GM19351 (cell line): ENCODE results near the gene AGTRAP.

Experiments
- ATAC-seq: cut with Tn5 transposase; IDR thresholded peaks from one replicate; pipeline ENCODE4 v1.9.1; 2021; ENCODE audit warnings: mild to moderate bottlenecking, moderate library complexity; ENCODE audit not compliant: unreplicated experiment

AGTRAP gene

DNA sequence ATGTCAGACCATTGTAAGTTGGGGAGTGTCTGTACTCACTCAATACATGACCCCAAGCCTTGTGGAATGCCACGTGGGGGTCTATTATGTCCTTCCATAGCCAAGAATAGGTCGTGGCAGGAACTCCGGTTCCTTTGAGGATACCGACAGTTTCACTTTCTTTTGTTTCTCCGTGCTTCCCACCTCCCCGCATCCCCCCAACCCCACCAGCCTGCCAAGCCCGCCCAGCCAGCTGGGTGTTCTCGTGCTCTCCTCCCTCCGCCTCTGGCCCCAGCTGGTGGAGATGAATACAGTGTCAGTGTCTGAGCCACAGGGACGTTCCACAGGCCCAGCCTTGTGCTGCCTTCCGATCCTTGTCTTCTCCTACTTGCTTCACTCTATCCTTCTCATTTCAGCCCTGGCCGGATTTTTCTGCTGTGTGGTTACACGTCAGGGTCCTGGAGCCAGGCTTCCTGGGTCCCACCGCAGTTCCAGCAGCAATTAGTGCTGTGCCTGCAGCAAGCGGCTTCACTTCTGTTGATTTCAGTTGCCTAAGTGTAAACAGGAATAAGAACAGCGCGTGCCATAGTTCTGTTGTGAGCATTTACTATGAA lies 4.1 kb upstream of the AGTRAP start:
- ATAC-seq = no peak

DNA sequence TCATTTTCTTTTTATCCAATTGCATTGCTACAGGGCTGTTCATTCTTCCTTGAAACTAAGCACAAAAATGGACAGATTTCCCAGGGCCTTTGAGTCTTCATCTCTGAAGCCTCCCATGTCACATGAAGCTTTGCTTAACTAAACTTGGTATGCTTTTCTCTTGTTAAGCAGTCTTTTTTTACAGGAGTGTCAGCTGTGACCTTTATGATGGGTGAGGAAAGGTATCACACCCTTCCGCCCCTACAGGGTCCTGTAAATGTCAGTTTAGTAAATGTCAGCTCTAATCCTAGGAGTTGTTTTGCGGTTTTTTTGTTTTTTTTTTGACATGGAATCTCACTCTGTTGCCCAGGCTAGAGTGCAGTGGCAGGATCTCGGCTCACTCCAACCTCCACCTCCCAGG lies 2.6 kb upstream of the AGTRAP start:
- no peak for ATAC-seq

DNA sequence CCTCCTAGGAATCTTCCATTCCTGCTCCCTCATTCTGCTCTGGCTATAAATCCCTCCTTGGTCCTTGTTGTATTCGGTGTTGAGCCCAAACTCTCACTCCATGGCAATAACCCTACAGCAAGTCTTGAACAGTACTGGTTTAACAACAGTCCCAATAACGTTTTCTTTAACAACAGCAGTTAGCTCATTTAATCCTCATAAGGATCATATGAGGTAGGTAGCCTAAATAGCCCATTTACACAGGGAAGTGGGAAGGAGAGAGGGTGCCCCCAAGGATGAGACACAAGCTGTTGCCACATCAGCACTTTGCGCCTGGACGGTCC lies 444 bp upstream of the AGTRAP start:
- ATAC-seq = peak; percentile 14

DNA sequence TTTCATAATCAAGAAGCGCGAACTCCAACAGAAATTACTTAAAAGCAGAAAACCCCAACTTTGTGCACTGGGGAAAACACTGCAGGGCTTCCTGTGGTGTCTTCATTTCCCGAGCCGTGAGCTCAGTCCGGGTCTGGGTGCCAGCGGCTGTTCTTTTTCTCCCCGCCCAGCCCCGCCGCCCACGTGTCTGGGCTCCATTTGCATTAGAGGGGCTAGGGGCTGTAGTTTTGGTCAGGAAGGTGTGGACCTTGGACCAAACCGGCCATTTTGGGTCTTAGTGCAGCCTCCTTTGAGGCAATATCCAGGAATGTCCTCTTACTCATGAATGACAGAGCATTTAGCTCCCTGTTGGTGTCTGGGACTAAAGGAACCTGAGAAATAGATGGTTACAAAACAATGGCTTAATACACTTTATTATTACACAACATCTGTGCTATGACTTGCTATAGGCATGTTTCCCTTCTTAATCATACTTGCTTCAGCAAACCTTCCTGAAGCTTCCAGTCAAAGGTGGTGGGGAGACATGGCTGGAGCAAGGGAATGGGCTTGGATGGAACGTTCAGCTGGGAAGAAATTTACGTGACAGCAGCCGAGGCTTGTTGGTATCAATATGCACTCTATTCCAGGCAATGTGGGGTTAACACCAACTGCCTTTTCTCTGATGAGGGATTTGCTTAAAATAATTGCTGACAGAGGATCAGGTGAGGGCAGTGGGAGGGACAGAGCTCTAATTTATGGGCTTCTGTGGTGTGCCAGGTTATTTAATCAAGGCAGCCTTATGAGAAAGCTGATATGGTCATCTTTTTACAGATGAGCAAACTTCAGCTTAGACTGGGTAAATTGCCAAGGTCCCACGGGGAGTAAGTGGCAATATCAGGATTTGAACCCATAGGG lies 1.1 kb downstream of the AGTRAP start:
- no peak for ATAC-seq

DNA sequence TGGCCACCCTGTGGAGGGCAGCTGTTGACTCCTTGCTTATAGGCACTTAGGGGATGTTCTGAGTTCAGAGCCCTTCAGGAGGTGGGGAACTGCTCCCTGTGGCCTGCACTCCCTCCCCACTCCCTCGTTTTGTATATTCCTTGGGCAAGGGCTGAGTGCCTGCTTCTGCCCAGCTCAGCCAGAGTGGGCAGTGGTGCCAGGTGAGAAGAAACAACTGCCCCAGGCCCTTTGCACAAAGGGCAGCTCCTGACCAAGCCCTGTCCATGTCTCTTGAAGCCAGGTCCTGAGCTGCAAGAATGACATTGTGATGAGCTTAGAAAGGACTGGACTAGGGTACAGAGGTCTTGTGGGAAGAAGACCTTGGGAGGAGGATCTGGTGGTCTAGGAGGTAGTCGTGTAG lies 2.2 kb downstream of the AGTRAP start:
- no peak for ATAC-seq

DNA sequence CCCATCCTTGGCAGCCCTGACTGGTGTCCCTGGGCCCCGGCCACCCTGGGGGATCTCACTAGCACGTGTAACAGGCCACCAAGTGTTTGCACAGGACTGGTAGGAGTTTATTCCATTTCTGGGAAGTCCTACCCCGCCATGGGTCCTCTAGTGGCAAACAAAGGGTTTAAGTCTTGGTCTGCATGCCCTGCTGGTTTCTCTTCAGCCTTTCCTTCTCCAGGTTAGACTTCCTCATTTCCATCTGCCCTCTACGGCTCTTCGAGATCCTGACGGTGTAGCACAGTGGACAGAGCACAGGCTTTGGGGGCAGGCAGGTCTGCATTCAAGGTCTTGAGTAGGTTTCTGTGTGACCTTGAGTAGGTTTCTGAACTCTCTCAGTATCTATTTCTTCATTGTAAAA lies 2.8 kb downstream of the AGTRAP start:
- ATAC-seq = no peak

DNA sequence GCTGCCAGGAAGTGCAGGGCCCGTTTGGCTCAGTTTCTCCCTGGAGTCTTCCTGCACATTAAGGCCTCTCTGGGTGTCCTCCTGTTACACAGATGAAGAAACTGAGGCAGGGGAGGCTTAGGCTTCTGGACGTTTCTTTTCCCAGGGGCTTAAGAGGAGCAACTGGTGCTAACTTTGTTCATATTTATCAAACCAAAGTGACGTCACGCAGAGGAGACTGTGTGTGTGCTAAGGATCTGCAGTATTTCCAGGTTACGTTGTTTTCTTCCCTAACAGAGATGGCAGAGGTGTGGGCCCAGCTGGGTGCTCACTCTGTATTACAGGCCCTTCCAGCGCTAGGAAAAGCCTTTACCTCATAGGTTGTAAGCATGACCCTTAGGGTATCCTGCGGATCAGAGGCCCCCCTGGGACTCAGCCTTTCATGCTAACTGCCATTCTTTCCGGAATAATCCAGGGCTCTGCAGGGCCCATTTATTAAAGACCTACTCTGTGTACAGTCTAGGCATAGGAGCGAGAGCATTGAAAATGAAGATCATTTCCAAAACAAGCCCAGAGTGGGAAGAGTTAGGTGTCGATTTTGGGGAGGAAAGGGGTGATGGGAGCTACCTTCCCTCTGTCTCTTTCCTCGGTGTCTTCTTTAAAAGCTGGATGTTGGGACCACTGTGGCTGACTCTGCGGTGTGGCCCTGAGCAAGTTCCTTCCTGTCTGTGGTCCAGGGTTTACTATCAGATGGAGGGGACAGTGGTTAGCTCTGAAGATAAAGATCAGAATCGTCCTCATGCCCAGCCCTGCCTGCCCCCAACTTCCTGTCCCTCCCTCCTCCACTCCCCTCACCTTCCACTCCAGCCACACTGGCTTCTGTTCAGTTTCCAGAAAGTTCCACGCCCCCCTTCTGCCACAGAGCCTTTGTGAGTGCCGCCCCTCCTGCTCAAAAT lies 4.6 kb downstream of the AGTRAP start:
- no peak for ATAC-seq

DNA sequence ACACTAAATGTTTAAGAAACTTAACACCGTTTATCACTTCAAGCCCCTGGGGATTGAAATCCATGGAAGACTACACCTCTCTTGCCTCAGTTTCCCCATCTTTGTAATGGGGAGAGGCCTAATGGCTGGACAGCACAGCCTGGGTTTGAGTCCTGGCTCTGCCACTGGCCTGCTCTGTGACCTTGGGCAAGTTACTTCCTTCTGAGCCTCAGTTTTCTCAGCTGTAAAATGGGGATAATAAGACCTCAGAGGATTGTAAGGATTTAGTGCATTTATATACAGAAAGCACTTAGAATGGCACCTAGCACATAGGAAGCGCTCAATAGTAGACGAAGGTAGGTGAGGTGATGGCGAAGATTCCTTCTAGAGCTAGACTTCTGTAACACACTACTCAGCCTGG lies 5.5 kb downstream of the AGTRAP start:
- no peak for ATAC-seq

DNA sequence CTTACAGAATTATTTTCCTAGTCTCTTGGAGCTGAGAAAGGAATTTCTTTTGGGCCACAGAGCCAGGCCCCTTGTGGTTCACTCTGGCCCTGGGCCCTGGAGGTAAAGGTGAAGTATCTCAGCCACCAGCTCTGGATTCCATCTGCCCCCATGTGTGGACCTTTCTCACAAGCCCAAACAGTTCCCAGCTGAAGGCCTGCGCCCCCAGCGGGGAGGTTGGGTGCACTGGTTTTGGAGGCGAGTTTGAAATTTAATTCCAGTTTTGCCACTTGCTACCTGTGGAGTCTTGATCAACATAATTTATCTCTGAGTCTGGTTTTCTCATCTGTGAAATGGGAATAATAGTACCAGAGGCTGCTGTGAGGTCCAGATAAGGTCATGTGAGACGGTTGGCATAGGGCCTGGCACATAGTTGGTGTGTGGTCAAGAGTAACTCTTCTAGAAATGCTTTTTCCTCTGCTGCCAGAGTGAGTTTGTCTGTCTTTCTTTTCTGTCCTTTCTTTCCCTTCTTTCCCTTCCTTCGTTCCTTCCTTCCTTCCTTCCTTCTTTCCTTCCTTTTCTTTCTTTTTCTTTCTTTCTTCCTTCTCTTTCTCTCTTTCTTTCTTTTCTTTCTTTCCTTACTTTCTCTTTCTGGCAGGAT lies 6.1 kb downstream of the AGTRAP start:
- ATAC-seq = no peak

DNA sequence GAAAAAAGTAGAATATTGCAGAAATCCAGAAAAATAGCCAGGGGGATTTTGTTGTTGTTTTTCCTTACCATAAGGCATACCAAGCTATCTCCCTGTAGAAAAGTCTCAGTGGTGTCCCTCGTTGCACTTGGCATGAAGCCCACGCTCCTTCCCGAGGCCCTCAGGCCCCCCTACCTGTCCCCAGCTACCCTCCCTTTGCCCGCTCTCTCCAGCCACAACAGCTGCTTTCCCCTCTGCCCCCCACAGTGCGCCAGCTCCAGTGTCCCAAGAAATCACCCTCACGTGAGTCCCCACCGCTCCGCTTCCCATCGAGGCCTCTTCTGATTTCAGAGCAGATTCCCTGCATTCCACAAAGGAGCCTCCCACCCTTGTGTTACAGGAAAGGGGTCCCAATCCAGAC lies 8.4 kb downstream of the AGTRAP start:
- ATAC-seq = no peak

DNA sequence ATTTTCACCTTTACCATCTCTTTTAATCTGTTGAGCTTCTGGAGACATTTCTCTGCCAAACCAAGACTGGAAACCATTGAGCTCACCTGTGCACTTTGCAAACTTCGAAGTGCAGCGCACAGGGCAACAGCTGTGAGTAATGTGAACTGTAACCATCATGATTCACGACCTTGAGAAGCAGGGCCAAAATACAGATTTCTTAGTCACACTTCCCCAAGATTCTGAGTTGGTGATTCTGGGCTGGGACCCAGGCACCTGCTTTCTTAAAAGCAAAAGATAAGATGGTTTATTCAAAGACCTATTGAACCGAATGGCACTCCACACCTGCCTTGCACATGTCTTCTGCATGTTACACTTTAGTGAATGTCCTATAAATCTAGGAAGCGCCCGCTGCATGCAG lies 10.2 kb downstream of the AGTRAP start:
- no peak for ATAC-seq

DNA sequence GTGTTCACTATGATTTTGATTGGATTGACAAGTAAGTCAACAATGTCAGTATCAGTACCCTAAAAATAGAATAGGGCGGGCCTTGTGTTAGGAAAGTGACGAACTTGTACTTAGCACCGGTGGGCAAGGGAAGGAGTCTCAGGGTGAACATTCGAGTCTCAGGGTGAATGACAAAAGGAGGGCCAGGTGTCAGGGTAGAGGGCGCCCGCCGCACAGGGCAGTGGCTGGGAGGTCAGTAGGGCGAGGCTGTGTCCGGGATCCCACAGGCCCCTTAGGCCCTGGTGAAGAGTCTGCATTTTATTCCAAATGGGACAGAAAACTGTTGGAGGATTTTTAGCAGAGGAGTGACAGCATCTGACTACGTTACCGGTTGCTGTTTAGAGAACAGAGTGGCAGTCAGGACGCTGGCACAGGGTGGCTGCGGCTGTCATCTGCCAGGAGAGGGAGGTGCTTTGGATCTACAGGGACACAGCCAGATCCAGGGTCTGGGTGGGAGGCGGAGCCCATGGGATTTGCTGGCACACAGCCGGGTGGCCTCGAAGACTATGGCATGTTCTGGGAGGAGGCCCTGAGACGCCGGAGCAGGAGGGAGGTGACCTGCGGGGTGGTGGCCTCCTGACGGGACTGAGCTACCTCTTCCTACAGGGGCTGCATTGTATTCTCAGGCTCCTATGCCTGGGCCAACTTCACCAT lies 11.0 kb downstream of the AGTRAP start:
- ATAC-seq = no peak

DNA sequence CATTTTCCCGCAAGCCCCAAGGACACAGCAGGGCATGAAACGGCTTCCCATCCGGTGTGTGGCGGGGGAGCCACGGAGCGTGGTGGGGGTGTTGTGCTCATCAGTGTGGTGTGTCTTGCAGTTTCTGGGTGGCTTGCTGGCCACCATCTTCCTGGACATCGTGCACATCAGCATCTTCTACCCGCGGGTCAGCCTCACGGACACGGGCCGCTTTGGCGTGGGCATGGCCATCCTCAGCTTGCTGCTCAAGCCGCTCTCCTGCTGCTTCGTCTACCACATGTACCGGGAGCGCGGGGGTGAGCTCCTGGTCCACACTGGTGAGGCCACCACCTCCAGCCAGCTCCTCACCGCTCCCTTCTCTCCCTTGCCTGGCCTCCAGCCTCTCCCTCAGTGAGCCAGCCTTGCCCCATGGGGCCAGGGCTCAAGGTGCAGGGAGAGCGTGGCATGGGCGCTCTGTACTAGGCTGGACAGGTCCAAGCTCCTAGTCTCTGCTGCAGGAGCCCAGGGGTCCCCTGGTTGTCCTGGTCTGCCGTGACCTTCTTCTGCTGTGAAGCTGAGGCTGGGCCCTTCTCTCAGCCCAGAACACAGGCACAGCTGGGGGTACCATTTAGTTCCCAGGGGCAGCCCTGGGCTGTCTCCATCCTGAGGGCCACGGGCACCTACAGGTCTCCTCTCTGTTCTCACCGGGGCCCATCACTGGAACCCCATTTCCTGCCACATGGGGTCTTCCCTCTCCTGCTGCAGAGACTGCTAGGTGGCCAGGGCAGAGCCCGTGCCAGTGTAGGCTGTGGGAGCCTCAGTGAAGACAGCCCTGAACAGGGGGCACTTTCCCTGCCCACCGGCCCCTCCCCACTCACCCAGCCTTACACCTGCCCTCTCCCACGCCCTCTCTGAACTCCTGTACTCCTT lies 12.6 kb downstream of the AGTRAP start:
- no peak for ATAC-seq

DNA sequence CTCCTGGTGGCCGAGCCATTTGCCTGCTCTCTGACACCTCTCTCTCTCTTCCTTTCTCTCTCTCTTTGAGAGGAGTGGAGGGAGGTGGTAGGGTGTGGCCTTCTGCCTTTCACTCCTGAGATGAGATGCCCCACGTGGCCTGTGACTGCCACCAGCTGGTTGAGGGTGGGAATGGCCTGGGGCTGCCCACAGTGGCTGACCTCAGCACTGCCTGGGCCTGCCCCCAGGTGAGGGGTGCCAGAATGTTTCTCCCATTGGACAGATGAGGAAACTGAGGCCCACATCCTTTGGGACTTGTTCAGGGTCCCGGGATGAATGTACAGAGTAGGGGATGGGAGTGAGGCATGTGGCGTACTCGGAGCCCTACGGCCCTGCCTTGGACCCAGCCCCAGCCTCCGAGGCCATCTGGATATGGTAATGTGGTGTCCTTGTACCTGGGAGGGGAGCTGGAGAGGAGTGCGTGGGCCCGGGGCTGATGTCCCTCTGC lies 13.3 kb downstream of the AGTRAP start:
- no peak for ATAC-seq

DNA sequence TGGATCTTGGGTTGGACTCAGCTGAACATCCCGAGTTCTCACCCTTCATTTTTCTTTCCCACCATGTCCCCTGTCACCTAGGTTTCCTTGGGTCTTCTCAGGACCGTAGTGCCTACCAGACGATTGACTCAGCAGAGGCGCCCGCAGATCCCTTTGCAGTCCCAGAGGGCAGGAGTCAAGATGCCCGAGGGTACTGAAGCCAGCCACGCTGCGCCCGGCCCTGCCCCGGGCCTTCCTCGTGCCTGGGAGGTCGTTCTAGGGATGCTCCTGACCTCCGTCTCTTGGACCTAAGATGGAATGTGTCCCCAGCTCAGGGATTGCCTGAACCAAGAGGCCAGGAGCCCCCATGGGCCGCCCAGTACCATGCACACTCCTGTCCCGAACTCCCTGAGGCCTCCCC lies 14.1 kb downstream of the AGTRAP start:
- no peak for ATAC-seq

DNA sequence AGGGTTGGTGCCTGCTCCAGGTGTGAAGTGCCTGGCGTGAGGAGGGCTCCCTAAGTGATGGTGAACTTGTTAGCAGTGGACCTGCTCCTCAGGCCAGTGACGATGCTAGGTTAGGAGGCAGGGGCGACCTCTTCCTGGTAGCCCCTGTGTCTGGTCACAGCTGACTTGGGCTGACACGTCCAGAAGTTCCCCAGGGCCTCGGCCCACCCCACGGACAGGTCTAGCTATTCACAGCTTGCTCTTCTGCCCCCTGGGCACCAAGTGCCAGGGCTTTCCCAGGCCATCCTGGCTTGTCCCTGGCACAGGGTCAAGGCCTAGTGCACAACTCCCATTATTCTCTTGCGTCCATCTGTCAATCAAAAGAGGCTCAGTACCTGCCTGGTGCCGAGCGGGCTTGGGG lies 15.2 kb downstream of the AGTRAP start:
- no peak for ATAC-seq

DNA sequence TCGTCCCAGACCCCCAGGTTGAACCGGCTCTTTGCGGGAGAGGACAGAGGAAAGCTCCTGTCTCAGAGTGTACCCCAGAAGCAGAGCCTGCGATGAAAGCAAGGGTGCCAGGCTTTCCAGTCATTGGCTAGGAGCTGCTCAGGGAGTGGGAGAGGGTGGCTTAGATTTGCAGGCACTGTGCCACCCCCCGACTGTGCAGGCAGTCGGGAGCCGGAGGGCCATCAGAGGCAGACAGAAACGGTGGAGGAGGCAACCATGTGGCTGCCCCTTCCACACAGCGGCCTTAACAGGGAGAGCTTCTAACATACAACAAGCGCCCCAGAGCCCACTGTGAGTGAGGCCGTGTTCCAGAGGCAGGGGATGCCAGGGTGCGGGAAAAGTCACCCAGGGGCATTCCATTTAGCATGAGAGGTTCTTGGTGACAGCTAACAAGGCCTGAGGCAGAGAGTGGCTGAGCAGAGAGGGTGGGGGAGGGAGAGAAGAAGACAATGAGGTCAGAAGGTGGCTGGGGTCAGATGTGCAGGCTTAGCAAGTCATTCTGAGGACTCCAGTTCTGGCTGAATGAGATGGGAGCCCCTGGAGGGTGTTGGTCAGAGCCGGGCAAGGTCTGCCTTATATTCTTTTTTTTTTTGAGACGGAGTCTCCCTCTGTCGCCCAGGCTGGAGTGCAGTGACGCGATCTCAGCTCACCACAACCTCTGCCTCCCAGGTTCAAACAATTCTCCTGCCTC lies 16.6 kb downstream of the AGTRAP start:
- ATAC-seq = no peak

DNA sequence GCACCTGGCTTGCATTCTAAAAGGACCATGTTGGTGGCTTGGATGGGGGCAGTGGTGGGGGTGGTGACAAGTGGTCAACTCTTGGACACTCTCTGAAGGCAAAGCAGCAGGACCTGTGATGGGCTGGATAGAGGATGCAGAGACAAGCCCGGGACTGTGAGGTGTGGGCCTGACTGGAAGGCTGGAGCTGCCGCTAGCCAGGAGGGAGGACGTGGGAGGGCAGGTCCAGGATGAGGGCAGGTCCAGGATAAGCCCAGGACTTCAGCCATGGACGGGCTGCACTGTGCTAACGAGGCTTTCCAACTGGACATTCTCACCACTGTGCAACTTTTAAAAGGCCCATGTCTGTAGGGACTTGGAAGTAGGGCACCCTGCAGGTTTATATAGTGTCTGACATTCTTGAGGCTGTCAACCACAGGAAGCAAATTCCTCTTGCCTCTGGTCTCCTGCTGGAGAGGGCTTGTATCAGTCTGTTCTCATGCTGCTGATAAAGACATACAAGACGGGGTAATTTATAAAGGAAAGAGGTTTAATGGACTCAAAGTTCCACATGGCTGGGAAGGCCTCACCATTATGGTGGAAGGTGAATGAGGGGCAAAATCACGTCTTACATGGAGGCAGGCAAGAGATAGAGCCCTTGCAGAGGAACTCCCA lies 17.7 kb downstream of the AGTRAP start:
- ATAC-seq = no peak
